ENCODE data around the gene HTR3D.

HTR3D gene

DNA sequence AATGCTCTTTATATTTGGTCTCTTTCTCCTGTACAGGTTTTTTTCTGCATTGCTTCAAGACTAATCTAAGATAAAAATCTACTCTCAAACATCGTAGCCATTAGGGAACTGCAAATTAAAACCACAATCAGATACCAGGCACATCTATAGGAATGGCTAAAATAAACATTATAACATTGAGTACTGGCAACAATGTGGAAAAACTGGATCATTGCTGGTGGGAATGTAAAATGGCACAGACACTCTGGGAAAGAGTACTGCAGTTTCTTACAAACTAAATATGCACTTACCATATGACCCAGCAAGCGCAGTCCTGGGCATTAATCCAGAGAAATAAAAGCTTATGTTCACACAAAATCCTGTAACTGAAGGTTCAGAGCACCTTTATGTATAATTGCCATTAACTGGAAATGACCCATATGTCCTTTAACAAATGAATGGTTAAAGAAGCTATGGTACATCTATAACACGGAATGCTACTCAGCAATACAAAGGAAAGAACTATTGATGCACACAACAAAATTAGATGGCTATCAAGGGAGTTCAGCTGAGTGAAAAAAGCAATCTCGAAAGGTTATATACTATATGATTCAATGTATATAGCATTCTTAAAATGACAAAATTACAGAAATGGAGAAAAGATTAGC is 20.2 kb upstream of the HTR3D start:
- TF ChIP-seq, protein P1, sequence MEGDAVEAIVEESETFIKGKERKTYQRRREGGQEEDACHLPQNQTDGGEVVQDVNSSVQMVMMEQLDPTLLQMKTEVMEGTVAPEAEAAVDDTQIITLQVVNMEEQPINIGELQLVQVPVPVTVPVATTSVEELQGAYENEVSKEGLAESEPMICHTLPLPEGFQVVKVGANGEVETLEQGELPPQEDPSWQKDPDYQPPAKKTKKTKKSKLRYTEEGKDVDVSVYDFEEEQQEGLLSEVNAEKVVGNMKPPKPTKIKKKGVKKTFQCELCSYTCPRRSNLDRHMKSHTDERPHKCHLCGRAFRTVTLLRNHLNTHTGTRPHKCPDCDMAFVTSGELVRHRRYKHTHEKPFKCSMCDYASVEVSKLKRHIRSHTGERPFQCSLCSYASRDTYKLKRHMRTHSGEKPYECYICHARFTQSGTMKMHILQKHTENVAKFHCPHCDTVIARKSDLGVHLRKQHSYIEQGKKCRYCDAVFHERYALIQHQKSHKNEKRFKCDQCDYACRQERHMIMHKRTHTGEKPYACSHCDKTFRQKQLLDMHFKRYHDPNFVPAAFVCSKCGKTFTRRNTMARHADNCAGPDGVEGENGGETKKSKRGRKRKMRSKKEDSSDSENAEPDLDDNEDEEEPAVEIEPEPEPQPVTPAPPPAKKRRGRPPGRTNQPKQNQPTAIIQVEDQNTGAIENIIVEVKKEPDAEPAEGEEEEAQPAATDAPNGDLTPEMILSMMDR (IDR thresholded peaks at IDR 0.05), result no peak
- intact Hi-C loops (cut with DNase I; ENCODE audit: low total_unique reads), result loop anchor here (10.0 kb wide), 1 partner anchor 233 kb away; the partner anchor contains the start of genes ALG3 and EEF1AKMT4
- H3K4me1 ChIP-seq, result peaks cover 0 to 4% (median under 1%) of the 10 kb centered on the region in 4 donors
- no peak overlapping the region for H3K27ac ChIP-seq
- H3K27me3 ChIP-seq, result no peaks in the 10 kb centered on the region
- no peaks in the 10 kb centered on the region for H3K9me3 ChIP-seq
- peaks cover 13 to 31% (median 14%) of the 10 kb centered on the region in 3 donors for H3K36me3 ChIP-seq
- no peak overlapping the region for H3K4me3 ChIP-seq
- DNase-seq, result no peak

- Histone ChIP-seq H3K27ac (no peak overlapping the region), H3K4me1 (peaks cover 0 to 12% (median 8%) of the 10 kb centered on the region in 4 donors), H3K9me3 (no peaks in the 10 kb centered on the region), H3K36me3 (peaks cover 13 to 31% (median 14%) of the 10 kb centered on the region in 3 donors), H3K4me3 (no peak overlapping the region), H3K27me3 (no peaks in the 10 kb centered on the region)
- TF ChIP-seq, protein P1 (IDR thresholded peaks at IDR 0.05), result no peak
- no peak for DNase-seq
- intact Hi-C loops (cut with DNase I; ENCODE audit: low total_unique reads), result loop anchor here (10.0 kb wide), 1 partner anchor 233 kb away; the partner anchor contains the start of genes ALG3 and EEF1AKMT4
Measured at GRCh38 chr3:184011937-184012889, 19.3 kb upstream of the HTR3D start.

- intact Hi-C loops (cut with DNase I; ENCODE audit: low total_unique reads), result loop anchor here (5.0 to 10.0 kb wide), 2 partner anchors 122 to 229 kb away; partner anchors contain the start of genes ALG3, EEF1AKMT4 and EIF2B5
- peaks cover 5 to 21% (median 14%) of the 10 kb centered on the region in 3 donors for H3K36me3 ChIP-seq
- TF ChIP-seq, protein P1 (IDR thresholded peaks at IDR 0.05), result no peak
- H3K4me1 ChIP-seq, result peaks cover 0 to 16% (median 10%) of the 10 kb centered on the region in 4 donors
- H3K27ac ChIP-seq, result no peak overlapping the region
- no peaks in the 10 kb centered on the region for H3K9me3 ChIP-seq
- DNase-seq, result no peak
- no peak overlapping the region for H3K4me3 ChIP-seq
- H3K27me3 ChIP-seq, result no peaks in the 10 kb centered on the region
Measured at GRCh38 chr3:184015381-184016019, 16.0 kb upstream of the HTR3D start.

- intact Hi-C loops (cut with DNase I; ENCODE audit: low total_unique reads), result loop anchor here (5.0 to 10.0 kb wide), 2 partner anchors 121 to 229 kb away; partner anchors contain the start of genes ALG3, EEF1AKMT4 and EIF2B5
- no peak overlapping the region for H3K4me3 ChIP-seq
- TF ChIP-seq, protein P1 (IDR thresholded peaks at IDR 0.05), result no peak
- peaks cover 0 to 16% (median 10%) of the 10 kb centered on the region in 4 donors for H3K4me1 ChIP-seq
- no peaks in the 10 kb centered on the region for H3K27me3 ChIP-seq
- H3K36me3 ChIP-seq, result peaks cover 5 to 21% (median 14%) of the 10 kb centered on the region in 3 donors
- no peaks in the 10 kb centered on the region for H3K9me3 ChIP-seq
- DNase-seq, result no peak
- no peak overlapping the region for H3K27ac ChIP-seq
Measured at GRCh38 chr3:184016169-184016570, 15.4 kb upstream of the HTR3D start.

Data from tibial artery (tissue), 4 donors.